GM12864 (cell line): ENCODE measurements around the gene TDRD12.

Experiments used
- DNase-seq: peaks from one replicate; pipeline ENCODE4 v3.0.0-alpha.2; 2011; ENCODE audit warnings: low read depth
- H3K4me3 ChIP-seq: 2 replicates; pipeline ENCODE4 v1.5.1; 2011; ENCODE audit warnings: mild to moderate bottlenecking, low read depth, low read length, control low read depth
- TF ChIP-seq, protein P1 (sequence below): IDR thresholded peaks from 2 replicates; pipeline ENCODE4 v1.5.1; 2011; ENCODE audit warnings: low read depth, mild to moderate bottlenecking, moderate library complexity, low read length, control low read depth, inconsistent platforms; ENCODE audit errors: missing control alignments

TDRD12 gene

DNA sequence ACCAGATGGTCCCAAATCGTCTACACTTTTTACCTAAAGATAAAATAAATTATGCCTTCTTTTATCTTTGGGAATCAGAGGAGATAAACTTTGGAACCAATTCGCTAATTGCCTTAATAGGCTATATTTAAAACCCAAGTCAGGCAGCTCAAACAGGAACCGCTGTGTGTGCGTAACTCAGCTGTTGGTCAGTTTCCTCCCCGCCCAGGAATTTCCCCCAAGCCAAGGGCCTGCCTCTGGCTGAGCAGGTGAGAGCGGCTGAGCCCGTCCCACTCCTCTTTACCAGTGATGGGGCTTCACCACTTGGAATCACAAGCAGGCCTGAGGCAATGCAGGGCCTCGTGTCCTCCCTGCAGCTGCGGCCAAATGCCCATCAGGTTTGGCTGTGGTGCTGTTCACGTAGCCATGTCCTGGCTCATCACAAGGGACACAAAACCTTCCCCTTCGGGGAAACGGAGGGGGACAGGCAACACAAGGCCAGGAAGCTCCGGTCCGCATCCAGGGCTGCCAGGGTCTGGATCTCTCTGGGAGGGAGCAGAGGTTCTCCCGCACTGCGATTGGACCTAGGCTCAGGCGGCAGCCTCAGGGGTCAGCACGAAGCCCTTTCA is 150.5 kb downstream of the TDRD12 start:
- no peak for DNase-seq
- TF ChIP-seq, protein P1, sequence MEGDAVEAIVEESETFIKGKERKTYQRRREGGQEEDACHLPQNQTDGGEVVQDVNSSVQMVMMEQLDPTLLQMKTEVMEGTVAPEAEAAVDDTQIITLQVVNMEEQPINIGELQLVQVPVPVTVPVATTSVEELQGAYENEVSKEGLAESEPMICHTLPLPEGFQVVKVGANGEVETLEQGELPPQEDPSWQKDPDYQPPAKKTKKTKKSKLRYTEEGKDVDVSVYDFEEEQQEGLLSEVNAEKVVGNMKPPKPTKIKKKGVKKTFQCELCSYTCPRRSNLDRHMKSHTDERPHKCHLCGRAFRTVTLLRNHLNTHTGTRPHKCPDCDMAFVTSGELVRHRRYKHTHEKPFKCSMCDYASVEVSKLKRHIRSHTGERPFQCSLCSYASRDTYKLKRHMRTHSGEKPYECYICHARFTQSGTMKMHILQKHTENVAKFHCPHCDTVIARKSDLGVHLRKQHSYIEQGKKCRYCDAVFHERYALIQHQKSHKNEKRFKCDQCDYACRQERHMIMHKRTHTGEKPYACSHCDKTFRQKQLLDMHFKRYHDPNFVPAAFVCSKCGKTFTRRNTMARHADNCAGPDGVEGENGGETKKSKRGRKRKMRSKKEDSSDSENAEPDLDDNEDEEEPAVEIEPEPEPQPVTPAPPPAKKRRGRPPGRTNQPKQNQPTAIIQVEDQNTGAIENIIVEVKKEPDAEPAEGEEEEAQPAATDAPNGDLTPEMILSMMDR, result no peak
- H3K4me3 ChIP-seq, result no peak overlapping the region

DNA sequence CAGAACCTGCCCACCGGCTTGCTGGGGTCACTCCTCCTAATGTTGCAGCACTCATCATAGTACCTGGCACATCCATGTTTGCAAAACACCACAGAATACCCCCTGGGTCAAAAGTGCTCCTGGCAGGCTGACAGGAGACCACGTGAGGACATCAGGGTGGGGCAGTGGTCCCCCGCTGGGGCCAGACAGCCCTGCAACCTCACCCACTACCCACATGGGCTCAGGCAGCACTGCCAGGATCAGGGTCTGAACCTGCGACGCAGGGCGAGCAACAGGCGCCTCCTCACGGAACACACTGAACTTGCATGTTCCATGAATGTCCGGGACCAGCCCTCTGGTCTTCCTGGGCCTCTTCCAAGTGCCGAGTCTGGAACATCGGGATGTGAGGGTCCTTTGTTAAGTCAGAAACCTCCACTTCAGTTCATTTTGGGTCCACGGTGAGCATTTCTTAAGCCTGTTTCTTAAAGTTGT is 151.4 kb downstream of the TDRD12 start:
- TF ChIP-seq, protein P1, result no peak
- H3K4me3 ChIP-seq, result no peak overlapping the region
- no peak for DNase-seq

DNA sequence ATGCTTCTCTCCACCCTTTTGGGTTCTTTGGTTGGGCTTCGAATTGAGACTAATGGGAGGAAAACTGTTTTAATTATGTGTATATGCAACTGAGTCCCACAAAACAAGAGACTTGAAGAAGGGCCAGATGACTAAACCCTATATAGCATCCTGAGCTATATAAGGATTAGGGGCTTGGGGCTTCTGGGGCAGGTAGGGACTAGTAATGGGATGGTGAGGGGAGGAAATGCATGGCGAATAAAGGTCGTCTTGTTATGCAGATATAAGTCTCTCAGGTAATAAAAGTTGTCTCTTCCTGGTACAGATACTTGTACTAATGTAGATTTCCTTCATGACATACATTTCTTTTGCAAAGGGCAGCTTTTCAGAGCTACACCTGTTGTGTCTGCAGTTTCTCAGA is 152.8 kb downstream of the TDRD12 start:
- no peak overlapping the region for H3K4me3 ChIP-seq
- TF ChIP-seq, protein P1, result no peak
- no peak for DNase-seq

GRCh38 chr19:32873247-32873959 is 153.8 kb downstream of the TDRD12 start:
- DNase-seq, result no peak
- TF ChIP-seq, protein P1, result no peak
- H3K4me3 ChIP-seq, result no peak overlapping the region

GRCh38 chr19:32874605-32875004 is 155.0 kb downstream of the TDRD12 start:
- TF ChIP-seq, protein P1, result no peak
- DNase-seq, result no peak
- no peak overlapping the region for H3K4me3 ChIP-seq

DNA sequence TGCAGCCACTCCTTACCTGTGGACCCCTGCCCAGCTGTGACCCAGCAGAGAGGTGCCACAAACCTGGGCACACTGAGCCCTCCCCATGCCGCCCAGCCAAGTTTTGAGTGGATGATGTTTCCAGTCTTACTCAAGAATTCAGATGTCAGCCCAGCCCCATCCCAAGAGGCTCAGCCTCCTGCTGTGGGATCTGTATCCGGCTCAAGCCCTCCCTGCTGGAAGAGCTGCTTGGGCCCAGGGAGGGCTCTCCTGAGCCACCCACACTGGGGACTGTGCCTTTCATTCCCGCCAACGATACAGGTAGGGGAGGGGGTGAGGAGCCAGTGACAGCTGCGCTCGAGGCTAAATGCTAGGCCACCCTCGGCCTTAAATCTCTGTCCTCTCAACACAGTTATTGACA is 155.9 kb downstream of the TDRD12 start:
- TF ChIP-seq, protein P1, result no peak
- DNase-seq, result no peak

More for the DNA sequence above, 155.9 kb downstream of the TDRD12 start:
- no peak overlapping the region for H3K4me3 ChIP-seq
